WTC11 (cell line): ENCODE data around the gene SRY. TPM values are rescaled to one million over a fixed set of nuclear protein-coding genes. Genes with fewer than 3 reads are reported as not detected.

Experiments used
- ATAC-seq: fragments of 200-7000 bp; cut with Tn5 transposase; 2 replicates; pipeline ENCODE4 v1.10.0; 2021; ENCODE audit warnings: mild to moderate bottlenecking, moderate library complexity
- CTCF ChIA-PET: fragments of 300-600 bp; sonication (Branson Sonifier 250); formaldehyde crosslinking; loops from one replicate; lab custom pipeline; 2021; ENCODE audit warnings: antibody characterized with exemption; lab: Charles Lee
- POLR2A ChIA-PET: fragments of 350-600 bp; sonication (Branson Sonifier 250); formaldehyde crosslinking; loops from one replicate; lab custom pipeline; 2021; ENCODE audit warnings: antibody characterized with exemption; lab: Charles Lee
- DNase-seq: peaks from one replicate; pipeline ENCODE4 v3.0.0; 2021; ENCODE audit warnings: low spot score
- H3K27ac Mint-ChIP-seq: 2 replicates; pipeline ENCODE4 v1.8.0; 2021; ENCODE audit warnings: mixed read lengths
- H3K27me3 Mint-ChIP-seq: 2 replicates; pipeline ENCODE4 v1.8.0; 2021; ENCODE audit warnings: low read depth, mild to moderate bottlenecking, moderate library complexity, mixed read lengths
- H3K36me3 Mint-ChIP-seq: 2 replicates; pipeline ENCODE4 v1.8.0; 2021; ENCODE audit warnings: mixed read lengths
- H3K4me1 Mint-ChIP-seq: 2 replicates; pipeline ENCODE4 v1.8.0; 2022; ENCODE audit warnings: mixed read lengths
- H3K4me3 Mint-ChIP-seq: 2 replicates; pipeline ENCODE4 v1.8.0; 2021; ENCODE audit warnings: mild to moderate bottlenecking, moderate library complexity, mixed read lengths
- H3K9me3 Mint-ChIP-seq: 2 replicates; pipeline ENCODE4 v1.8.0; 2021; ENCODE audit warnings: mixed read lengths
- ATF2 ChIP-seq: sonication (generic); formaldehyde crosslinking; IDR thresholded peaks from 2 replicates; pipeline ENCODE4 v1.8.1; 2022; ENCODE audit warnings: low read depth, missing genetic modification reagents, borderline replicate concordance
- CBFB ChIP-seq: sonication (generic); formaldehyde crosslinking; IDR thresholded peaks from 2 replicates; pipeline ENCODE4 v1.8.1; 2022; ENCODE audit warnings: mild to moderate bottlenecking, low read depth, missing genetic modification reagents
- E2F4 ChIP-seq: sonication (generic); formaldehyde crosslinking; IDR thresholded peaks from 2 replicates; pipeline ENCODE4 v1.8.1; 2022; ENCODE audit warnings: low read depth, mild to moderate bottlenecking, moderate library complexity, missing genetic modification reagents, borderline replicate concordance
- FOXK1 ChIP-seq: sonication (generic); formaldehyde crosslinking; IDR thresholded peaks from 2 replicates; pipeline ENCODE4 v1.8.0; 2022; ENCODE audit warnings: mild to moderate bottlenecking, moderate library complexity, missing genetic modification reagents
- FOXP1 ChIP-seq: sonication (generic); formaldehyde crosslinking; IDR thresholded peaks from 2 replicates; pipeline ENCODE4 v1.8.0; 2022; ENCODE audit warnings: missing genetic modification reagents, mild to moderate bottlenecking, moderate library complexity, borderline replicate concordance
- GABPB1 ChIP-seq: sonication (generic); formaldehyde crosslinking; IDR thresholded peaks from 2 replicates; pipeline ENCODE4 v1.8.1; 2023; ENCODE audit warnings: mild to moderate bottlenecking, missing genetic modification reagents
- JAZF1 ChIP-seq: fragments of 250-450 bp; sonication (Bioruptor Pico); IDR thresholded peaks from 2 replicates; pipeline ENCODE4 v1.9.0; 2021; ENCODE audit warnings: moderate library complexity, mild to moderate bottlenecking, inconsistent platforms
- NR1H2 ChIP-seq: sonication (generic); formaldehyde crosslinking; IDR thresholded peaks from 2 replicates; pipeline ENCODE4 v1.9.0; 2021; ENCODE audit warnings: mild to moderate bottlenecking, moderate library complexity, missing genetic modification reagents
- NR3C1 ChIP-seq: sonication (generic); formaldehyde crosslinking; conservative IDR thresholded peaks from 2 replicates; pipeline ENCODE4 v1.8.1; 2023; ENCODE audit warnings: low read depth, mild to moderate bottlenecking, missing genetic modification reagents
- PREB ChIP-seq: sonication (generic); formaldehyde crosslinking; IDR thresholded peaks from 2 replicates; pipeline ENCODE4 v1.8.1; 2022; ENCODE audit warnings: mild to moderate bottlenecking, missing genetic modification reagents, moderate library complexity, borderline replicate concordance
- PRRX2 ChIP-seq: fragments of 250-450 bp; sonication (Bioruptor Pico); IDR thresholded peaks from 2 replicates; pipeline ENCODE4 v1.8.0; 2021; ENCODE audit warnings: mild to moderate bottlenecking
- RELA ChIP-seq: sonication (generic); formaldehyde crosslinking; IDR thresholded peaks from 2 replicates; pipeline ENCODE4 v1.8.1; 2022; ENCODE audit warnings: missing genetic modification reagents, mild to moderate bottlenecking, borderline replicate concordance
- TCF7 ChIP-seq: sonication (generic); formaldehyde crosslinking; IDR thresholded peaks from 2 replicates; pipeline ENCODE4 v1.8.0; 2022; ENCODE audit warnings: mild to moderate bottlenecking, low read depth, missing genetic modification reagents, moderate library complexity
- USF1 ChIP-seq: sonication (generic); formaldehyde crosslinking; IDR thresholded peaks from 2 replicates; pipeline ENCODE4 v1.8.0; 2022; ENCODE audit warnings: mild to moderate bottlenecking, missing genetic modification reagents
- ZMAT4 ChIP-seq: fragments of 250-450 bp; sonication (Bioruptor Pico); IDR thresholded peaks from 2 replicates; pipeline ENCODE4 v1.9.0; 2021; ENCODE audit warnings: mild to moderate bottlenecking
- ZNF281 ChIP-seq: sonication (generic); formaldehyde crosslinking; IDR thresholded peaks from 2 replicates; pipeline ENCODE4 v1.8.0; 2023; ENCODE audit warnings: mild to moderate bottlenecking, missing genetic modification reagents
- ZNF416 ChIP-seq: fragments of 250-450 bp; sonication (Bioruptor Pico); IDR thresholded peaks from 2 replicates; pipeline ENCODE4 v1.9.0; 2021; ENCODE audit warnings: mild to moderate bottlenecking, inconsistent platforms
- total RNA-seq: library from RNA; stranded (reverse); gene quantifications from 3 replicates; pipeline ENCODE4 v1.2.3, GENCODE V29; 2021

SRY gene
- total RNA-seq, 1 experiment from 2014 or later: 5.2 TPM

GRCh38 chrY:2797991-2798390 lies 10.5 kb upstream of the SRY start:
- DNase-seq (no peak), ATAC-seq (no peak)
- Mint-ChIP-seq H3K27me3 (no peaks in the 10 kb centered on the region), H3K4me3 (no peak overlapping the region), H3K9me3 (no peaks in the 10 kb centered on the region), H3K27ac (no peak overlapping the region), H3K4me1 (peaks cover 8% of the 10 kb centered on the region), H3K36me3 (no peaks in the 10 kb centered on the region)
- ChIA-PET POLR2A (no interaction called here), CTCF (interaction anchor here (1.2 kb wide), 1 partner anchor 12 kb away, joined by 4 read pairs; no protein-coding TSS in a partner anchor)
- no peak for TF ChIP-seq FOXP1 (CRISPR knock-in tag)
- TF ChIP-seq USF1 (CRISPR knock-in tag): no peak
- TF ChIP-seq GABPB1 (CRISPR knock-in tag): no peak
- no peak for TF ChIP-seq TCF7 (CRISPR knock-in tag)
- no peak for TF ChIP-seq RELA (CRISPR knock-in tag)
- no peak for TF ChIP-seq E2F4 (CRISPR knock-in tag)
- TF ChIP-seq ZNF416 (CRISPR knock-in tag): no peak
- no peak for TF ChIP-seq ATF2 (CRISPR knock-in tag)
- TF ChIP-seq PRRX2: no peak
- no peak for TF ChIP-seq PREB (CRISPR knock-in tag)
- no peak for TF ChIP-seq ZNF281 (CRISPR knock-in tag)
- no peak for TF ChIP-seq FOXK1 (CRISPR knock-in tag)
- TF ChIP-seq CBFB (CRISPR knock-in tag): no peak
- TF ChIP-seq NR3C1 (CRISPR knock-in tag): no peak
- no peak for TF ChIP-seq NR1H2 (CRISPR knock-in tag)

- Mint-ChIP-seq H3K27ac (no peak overlapping the region), H3K36me3 (no peaks in the 10 kb centered on the region), H3K4me3 (no peak overlapping the region), H3K27me3 (no peaks in the 10 kb centered on the region), H3K4me1 (peaks cover 12% of the 10 kb centered on the region), H3K9me3 (no peaks in the 10 kb centered on the region)
- ChIA-PET CTCF (interaction anchor here (1.2 kb wide), 1 partner anchor 11 kb away, joined by 4 read pairs; no protein-coding TSS in a partner anchor), POLR2A (no interaction called here)
- no peak for ATAC-seq
- no peak for TF ChIP-seq E2F4 (CRISPR knock-in tag)
- TF ChIP-seq JAZF1 (CRISPR knock-in tag): no peak
- TF ChIP-seq ZMAT4: no peak
- DNase-seq: no peak
Measured at GRCh38 chrY:2796977-2797523, 9.6 kb upstream of the SRY start.
